MCF 10A (cell line): ENCODE data around the gene NBPF20. TPM values are rescaled to one million over a fixed set of nuclear protein-coding genes. Genes with fewer than 3 reads are reported as not detected.
"Not testable (repeated sequence)": the region's sequence is repeated elsewhere in the genome, so short reads cannot be mapped to it uniquely, and the experiment has no call there.

Experiments used
- Bru-seq: library from RNA; stranded (reverse); fragments of 400-500 nt; gene quantifications from one replicate; lab custom pipeline; 2021; lab: Mats Ljungman, UMichigan
- BruChase-seq, 2 experiments: library from RNA; stranded (reverse); fragments of 400-500 nt; gene quantifications; one replicate each; lab custom pipeline; 2021; lab: Mats Ljungman, UMichigan
- BruUV-seq: library from RNA; stranded (reverse); fragments of 400-500 nt; replicated peaks from 2 replicates; lab custom pipeline; 2021; lab: Mats Ljungman, UMichigan
- CTCF ChIA-PET: fragments of 300-600 bp; sonication (Branson Sonifier 250); formaldehyde crosslinking; extraction: SDS; loops from one replicate; lab custom pipeline; 2021; ENCODE audit warnings: antibody characterized with exemption, inconsistent platforms; lab: Yijun Ruan, JAX
- POLR2A ChIA-PET: fragments of 300-600, 350-650 bp; sonication (Branson Sonifier 250); formaldehyde crosslinking; extraction: SDS; loops from one replicate; lab custom pipeline; 2020; ENCODE audit warnings: antibody characterized with exemption, inconsistent platforms; lab: Yijun Ruan, JAX
- DNase-seq: peaks from one replicate; pipeline ENCODE4 v3.0.0-alpha.2; 2018; ENCODE audit not compliant: unreplicated experiment
- H3K27ac Mint-ChIP-seq: one replicate; pipeline ENCODE4 v1.8.0; 2022; ENCODE audit warnings: mild to moderate bottlenecking, low read depth, mixed read lengths; ENCODE audit not compliant: unreplicated experiment
- H3K27me3 Mint-ChIP-seq: one replicate; pipeline ENCODE4 v1.8.0; 2022; ENCODE audit warnings: mixed read lengths; ENCODE audit not compliant: insufficient read depth, unreplicated experiment
- H3K36me3 Mint-ChIP-seq: one replicate; pipeline ENCODE4 v1.8.0; 2022; ENCODE audit warnings: mild to moderate bottlenecking, moderate library complexity, mixed read lengths; ENCODE audit not compliant: insufficient read depth, unreplicated experiment
- H3K4me1 Mint-ChIP-seq: one replicate; pipeline ENCODE4 v1.8.0; 2022; ENCODE audit warnings: mixed read lengths; ENCODE audit not compliant: insufficient read depth, unreplicated experiment
- H3K4me3 Mint-ChIP-seq: one replicate; pipeline ENCODE4 v1.8.0; 2022; ENCODE audit warnings: mild to moderate bottlenecking, moderate library complexity, mixed read lengths; ENCODE audit not compliant: unreplicated experiment
- H3K9me3 Mint-ChIP-seq: one replicate; pipeline ENCODE4 v1.8.0; 2022; ENCODE audit warnings: mixed read lengths; ENCODE audit not compliant: unreplicated experiment
- CTCF ChIP-seq: fragments of 200-600 bp; IDR thresholded peaks from one replicate; pipeline ENCODE4 v1.8.0; 2022; ENCODE audit warnings: antibody characterized with exemption, mild to moderate bottlenecking; ENCODE audit not compliant: unreplicated experiment
- intact Hi-C: fragments of 100-400 bp; cut with micrococcal nuclease; formaldehyde crosslinking; loops from 2 replicates; pipeline ENCODE4 v1.14.1; 2022
- long read RNA-seq: library from polyadenylated mRNA; stranded (forward); transcript quantifications from one replicate; pipeline ENCODE4 v2.0.0, GENCODE V29; 2022
- total RNA-seq: library from RNA; stranded (reverse); gene quantifications from 2 replicates; pipeline ENCODE4 v1.2.3, GENCODE V29; 2022

Gene NBPF20
- total RNA-seq (8.3 and 8.5 TPM in 2 replicates), Bru-seq, nascent RNA (percentile 45 among the genes with signal in this experiment), BruChase-seq, experiment 1, labeled RNA remaining after a 6-hour chase (percentile 41 among the genes with signal in this experiment), BruChase-seq, experiment 2, labeled RNA remaining after a 2-hour chase (percentile 45 among the genes with signal in this experiment)
- long read RNA-seq, partial matches to known transcripts = 3 of 11 reads
- long read RNA-seq, other reads (novel, unspliced or antisense) = 8 of 11 reads

GRCh38 chr1:145425436-145426029, at the start of gene NBPF20:
Gene NBPF20, minus strand, starts transcription at chr1:145425603. Its CDS starts 20,331 bp downstream, at chr1:145405272.
- Mint-ChIP-seq H3K27ac (peak within 1 kb of the TSS; percentile 68), H3K36me3 (no peaks in the 10 kb centered on the region), H3K4me3 (peak within 1 kb of the TSS; percentile 92), H3K27me3 (peaks cover 35% of the 10 kb centered on the region), H3K4me1 (peaks cover 5% of the 10 kb centered on the region), H3K9me3 (peaks cover 5% of the 10 kb centered on the region)
- ChIA-PET POLR2A (interaction anchor here (1.3 kb wide), 1 partner anchor 296 kb away, joined by 3 read pairs; no protein-coding TSS in a partner anchor), CTCF (interaction anchor here (0.6 kb wide), 1 partner anchor 358 kb away, joined by 3 read pairs; no protein-coding TSS in a partner anchor)
- intact Hi-C loops = no loop called here
- no TSS peak for BruUV-seq
- no peak for TF ChIP-seq CTCF
- DNase-seq = peak; percentile 87

GRCh38 chr1:145474837-145475368, 49.5 kb upstream of the NBPF20 start:
- H3K9me3 Mint-ChIP-seq, CTCF ChIA-PET, H3K36me3 Mint-ChIP-seq, intact Hi-C loops, H3K4me3 Mint-ChIP-seq, H3K27ac Mint-ChIP-seq, BruUV-seq, H3K4me1 Mint-ChIP-seq, POLR2A ChIA-PET, DNase-seq: not testable (repeated sequence)
- peaks cover 11% of the 10 kb centered on the region for H3K27me3 Mint-ChIP-seq

- H3K9me3 Mint-ChIP-seq, CTCF ChIA-PET, intact Hi-C loops, DNase-seq, H3K4me3 Mint-ChIP-seq, H3K4me1 Mint-ChIP-seq, H3K27ac Mint-ChIP-seq, BruUV-seq, POLR2A ChIA-PET, H3K36me3 Mint-ChIP-seq: not testable (repeated sequence)
- peaks cover 11% of the 10 kb centered on the region for H3K27me3 Mint-ChIP-seq
Measured at GRCh38 chr1:145472731-145473130, 47.3 kb upstream of the NBPF20 start.

- H3K9me3 Mint-ChIP-seq, POLR2A ChIA-PET, H3K4me3 Mint-ChIP-seq, intact Hi-C loops, CTCF ChIA-PET, DNase-seq, H3K36me3 Mint-ChIP-seq, H3K27ac Mint-ChIP-seq, H3K4me1 Mint-ChIP-seq, BruUV-seq: not testable (repeated sequence)
- peaks cover 11% of the 10 kb centered on the region for H3K27me3 Mint-ChIP-seq
Measured at GRCh38 chr1:145471365-145471764, 46.0 kb upstream of the NBPF20 start.

GRCh38 chr1:145465405-145466144, 40.2 kb upstream of the NBPF20 start:
- TSS peak; percentile 99 for BruUV-seq
- peak overlapping the region; percentile 77 for H3K4me3 Mint-ChIP-seq
- DNase-seq = peak; percentile 100
- H3K27me3 Mint-ChIP-seq, H3K36me3 Mint-ChIP-seq, H3K9me3 Mint-ChIP-seq, H3K4me1 Mint-ChIP-seq, intact Hi-C loops, POLR2A ChIA-PET, CTCF ChIA-PET: not testable (repeated sequence)
- H3K27ac Mint-ChIP-seq = peak overlapping the region; percentile 93

GRCh38 chr1:145464708-145465336, 39.4 kb upstream of the NBPF20 start:
- H3K4me1 Mint-ChIP-seq, H3K9me3 Mint-ChIP-seq, POLR2A ChIA-PET, H3K27me3 Mint-ChIP-seq, BruUV-seq, CTCF ChIA-PET, H3K36me3 Mint-ChIP-seq, intact Hi-C loops, DNase-seq: not testable (repeated sequence)
- Mint-ChIP-seq H3K27ac (peak overlapping the region; percentile 93), H3K4me3 (peak overlapping the region; percentile 77)

GRCh38 chr1:145464017-145464416, 38.6 kb upstream of the NBPF20 start:
- intact Hi-C loops, BruUV-seq, H3K4me1 Mint-ChIP-seq, H3K4me3 Mint-ChIP-seq, H3K27me3 Mint-ChIP-seq, H3K36me3 Mint-ChIP-seq, CTCF ChIA-PET, H3K27ac Mint-ChIP-seq, POLR2A ChIA-PET, H3K9me3 Mint-ChIP-seq, DNase-seq: not testable (repeated sequence)
